HepG2 (cell line): ENCODE data around the gene DNAJC24. TPM values are rescaled to one million over a fixed set of nuclear protein-coding genes. Genes with fewer than 3 reads are reported as not detected.
"Not testable (repeated sequence)": the region's sequence is repeated elsewhere in the genome, so short reads cannot be mapped to it uniquely, and the experiment has no call there.

Source experiments
- ATAC-seq: fragments of 200-7000 bp; cut with Tn5 transposase; 3 replicates; pipeline ENCODE4 v1.9.1; 2020; ENCODE audit warnings: mild to moderate bottlenecking, moderate library complexity
- BruUV-seq: library from RNA; stranded (reverse); fragments of 400-500 nt; replicated peaks from 2 replicates; lab custom pipeline; 2021; lab: Mats Ljungman, UMichigan
- CTCF ChIA-PET: fragments of 300-600 bp; formaldehyde crosslinking; extraction: SDS; loops from one replicate; lab custom pipeline; 2021; ENCODE audit warnings: low total read pairs, inconsistent platforms, low intra/inter-chr PET ratio; lab: Yijun Ruan, JAX
- POLR2A ChIA-PET: fragments of 350-600 bp; sonication (Branson Sonifier 250); formaldehyde crosslinking; loops from one replicate; lab custom pipeline; 2020; ENCODE audit warnings: antibody characterized with exemption, inconsistent platforms; lab: Yijun Ruan, JAX
- DNase-seq: peaks from one replicate; pipeline ENCODE4 v3.0.0-alpha.2; 2015; ENCODE audit warnings: low spot score
- FAIRE-seq: peaks from 3 replicates; lab custom pipeline; 2011; peaks lifted over from hg19 to GRCh38; lab: Jason Lieb, UNC
- H2AFZ ChIP-seq: one replicate; pipeline ENCODE4 v1.6.1; 2011; ENCODE audit warnings: low read length, inconsistent platforms
- H3K27ac ChIP-seq: fragments of 300-600 bp; 3 replicates; pipeline ENCODE4 v1.8.0; 2011; ENCODE audit warnings: mixed run types, mild to moderate bottlenecking, mixed read lengths, low read length, inconsistent platforms; ENCODE audit not compliant: insufficient read depth; ENCODE audit errors: extremely low read length
- H3K27me3 ChIP-seq, 2 experiments: fragments of 200-600 bp in 1 of 2; 2 replicates in 1 of 2; 3 replicates in 1 of 2; pipeline versions ENCODE4 v1.6.0 to v1.8.0; 2011; ENCODE audit warnings: low read length in 2 of 2, mild to moderate bottlenecking in 2 of 2, moderate library complexity in 2 of 2, inconsistent platforms in 1 of 2; ENCODE audit not compliant: insufficient read depth in 2 of 2, control insufficient read depth in 1 of 2
- H3K36me3 ChIP-seq, 2 experiments: fragments of 200-600 bp in 1 of 2; replicated peaks in 1 of 2; 2 replicates in 1 of 2; 3 replicates in 1 of 2; pipeline versions ENCODE4 v1.5.1 to v1.8.0; 2011; ENCODE audit warnings: low read length in 2 of 2, inconsistent platforms in 1 of 2; ENCODE audit not compliant: insufficient read depth in 2 of 2, control insufficient read depth in 1 of 2
- H3K4me1 ChIP-seq: 2 replicates; pipeline ENCODE4 v1.5.1; 2012; ENCODE audit warnings: low read length, inconsistent platforms; ENCODE audit not compliant: insufficient read depth
- H3K4me2 ChIP-seq: 2 replicates; pipeline ENCODE4 v1.6.0; 2011; ENCODE audit warnings: low read depth, low read length, inconsistent platforms
- H3K4me3 ChIP-seq, 3 experiments: fragments of 200-600 bp in 1 of 3; sonication (generic), shearing (Covaris generic) in 1 of 3; replicated peaks in 1 of 3; 2 replicates each; pipeline ENCODE4 v1.5.1; 2011 to 2016; ENCODE audit warnings: low read length in 3 of 3, inconsistent platforms in 2 of 3, low read depth in 2 of 3, mild to moderate bottlenecking in 2 of 3, control low read depth in 1 of 3, mixed read lengths in 1 of 3; ENCODE audit not compliant: insufficient read depth in 1 of 3
- H3K79me2 ChIP-seq: one replicate; pipeline ENCODE4 v1.6.1; 2011; ENCODE audit warnings: low read length, inconsistent platforms; ENCODE audit not compliant: insufficient read depth
- H3K9ac ChIP-seq: 2 replicates; pipeline ENCODE4 v1.6.0; 2011; ENCODE audit warnings: mild to moderate bottlenecking, low read depth, low read length, inconsistent platforms; ENCODE audit not compliant: insufficient read depth
- H3K9me3 ChIP-seq: 2 replicates; pipeline ENCODE4 v1.5.1; 2012; ENCODE audit warnings: mild to moderate bottlenecking, low read length
- H4K20me1 ChIP-seq: 2 replicates; pipeline ENCODE4 v1.6.0; 2011; ENCODE audit warnings: inconsistent platforms, mild to moderate bottlenecking, low read length, moderate library complexity; ENCODE audit not compliant: insufficient read depth
- ATM ChIP-seq: fragments of 450-650 bp; IDR thresholded peaks from 2 replicates; pipeline ENCODE4 v1.7.1; 2017; ENCODE audit warnings: mild to moderate bottlenecking, borderline replicate concordance
- BCL6 ChIP-seq: IDR thresholded peaks from 2 replicates; pipeline ENCODE4 v1.6.1; 2016; ENCODE audit warnings: missing genetic modification reagents, missing compliant biosample characterization
- EHMT2 ChIP-seq: fragments of 200-600 bp; sonication (generic); IDR thresholded peaks from 2 replicates; pipeline ENCODE4 v1.7.0; 2017; ENCODE audit warnings: antibody characterized with exemption, low read depth, low read length, borderline replicate concordance
- FOSL1 ChIP-seq: sonication (generic); formaldehyde crosslinking; IDR thresholded peaks from 2 replicates; pipeline ENCODE4 v1.9.0; 2021; ENCODE audit warnings: missing genetic modification reagents, borderline replicate concordance
- PAX8 ChIP-seq: sonication (generic); formaldehyde crosslinking; IDR thresholded peaks from 2 replicates; pipeline ENCODE4 v1.8.0; 2022; ENCODE audit warnings: mild to moderate bottlenecking, missing genetic modification reagents, borderline replicate concordance
- SMAD9 ChIP-seq: sonication (generic); formaldehyde crosslinking; IDR thresholded peaks from 2 replicates; pipeline ENCODE4 v1.5.1; 2020; ENCODE audit warnings: mild to moderate bottlenecking, missing genetic modification reagents
- ZMYM3 ChIP-seq: sonication (generic); formaldehyde crosslinking; IDR thresholded peaks from 2 replicates; pipeline ENCODE4 v1.5.1; 2020; ENCODE audit warnings: mild to moderate bottlenecking, missing genetic modification reagents
- ZNF234 ChIP-seq: sonication (generic); formaldehyde crosslinking; conservative IDR thresholded peaks from 2 replicates; pipeline ENCODE4 v1.5.1; 2020; ENCODE audit warnings: mild to moderate bottlenecking, missing genetic modification reagents
- ZNF343 ChIP-seq: sonication (generic); formaldehyde crosslinking; IDR thresholded peaks from 2 replicates; pipeline ENCODE4 v1.4.0; 2020; ENCODE audit warnings: mild to moderate bottlenecking, missing genetic modification reagents
- ZNF468 ChIP-seq: sonication (generic); formaldehyde crosslinking; IDR thresholded peaks from 2 replicates; pipeline ENCODE4 v1.8.0; 2022; ENCODE audit warnings: mild to moderate bottlenecking, moderate library complexity, missing genetic modification reagents
- ZNF687 ChIP-seq: sonication (generic); formaldehyde crosslinking; IDR thresholded peaks from 2 replicates; pipeline ENCODE4 v1.5.1; 2020; ENCODE audit warnings: mild to moderate bottlenecking, missing genetic modification reagents, moderate library complexity
- ZNF792 ChIP-seq: IDR thresholded peaks from 2 replicates; pipeline ENCODE4 v1.6.1; 2016
- ZNF841 ChIP-seq: sonication (generic); formaldehyde crosslinking; IDR thresholded peaks from 2 replicates; pipeline ENCODE4 v1.8.1; 2023; ENCODE audit warnings: missing genetic modification reagents, borderline replicate concordance
- ZZZ3 ChIP-seq: sonication (generic); formaldehyde crosslinking; IDR thresholded peaks from 2 replicates; pipeline ENCODE4 v1.4.0; 2020; ENCODE audit warnings: missing genetic modification reagents, mild to moderate bottlenecking, borderline replicate concordance
- WGBS: methylation state at CpG from one replicate; pipeline ENCODE4 v1.1.6; 2017; ENCODE audit warnings: low lambda C conversion rate; 5-methylcytosine and 5-hydroxymethylcytosine counted together
- in situ Hi-C: cut with HindIII; loops from 2 replicates; pipeline ENCODE4 v1.10.0; 2017; ENCODE audit warnings: low pct_unique_long_range_greater_than_20kb; ENCODE audit not compliant: extremely low pct_ligation_motif_present
- intact Hi-C: fragments of 100-400 bp; cut with micrococcal nuclease; formaldehyde crosslinking; loops from one replicate; pipeline ENCODE4 v1.10.0; 2022; ENCODE audit not compliant: unreplicated experiment
- polyA plus RNA-seq, 8 experiments: library from polyadenylated mRNA; depleted of rRNA in 3 of 8; stranded (reverse) in 7 of 8; unstranded in 1 of 8; fragments of >200 nt; fragmentation: Illumina TruSeq in 4 of 8; extraction: Trizol in 4 of 8; gene quantifications; 2 replicates each; pipeline versions ENCODE4 v1.2.1 to v1.2.3, GENCODE V29; 2011 to 2016; ENCODE audit warnings: low read depth in 4 of 8, missing spikeins in 1 of 8, mixed read lengths in 1 of 8; ENCODE audit not compliant: insufficient read depth in 1 of 8
- total RNA-seq, 5 experiments: library from RNA; depleted of rRNA; stranded (reverse); fragments of >200 nt; fragmentation: Illumina TruSeq; extraction: Trizol; gene quantifications; 2 replicates each; pipeline ENCODE4 v1.2.3, GENCODE V29; 2016; ENCODE audit warnings: low read depth in 1 of 5

DNAJC24 gene
- total and polyA plus RNA-seq, 2 of the 13 experiments (the other 11 are each of a cell fraction or from before 2014, with no cell fraction given), result 10.5 to 13.7 TPM

- FAIRE-seq, BruUV-seq: not testable (repeated sequence)
Measured at GRCh38 chr11:31321494-31321893, 48.2 kb upstream of the DNAJC24 start.

GRCh38 chr11:31323145-31323544, 46.5 kb upstream of the DNAJC24 start:
- intact Hi-C loops, result no loop called here
- TF ChIP-seq ZNF841, result no peak
- no peak for TF ChIP-seq BCL6 (CRISPR knock-in tag)
- no peak for TF ChIP-seq ZNF343 (CRISPR knock-in tag)
- TF ChIP-seq ZNF792 (CRISPR knock-in tag), result no peak
- TF ChIP-seq ZNF687, result no peak
- TF ChIP-seq SMAD9, result no peak
- TF ChIP-seq FOSL1, result no peak
- TF ChIP-seq ATM, result no peak
- no peak for TF ChIP-seq EHMT2
- TF ChIP-seq ZNF234 (CRISPR knock-in tag), result no peak
- TF ChIP-seq ZZZ3 (CRISPR knock-in tag), result no peak
- no peak for TF ChIP-seq ZMYM3 (CRISPR knock-in tag)
- no peak for TF ChIP-seq PAX8 (CRISPR knock-in tag)
- no peak for TF ChIP-seq ZNF468 (CRISPR knock-in tag)
- TF ChIP-seq, all 625 proteins: peak for 0
- no TSS peak for BruUV-seq

More at GRCh38 chr11:31321494-31321893, 48.2 kb upstream of the DNAJC24 start:
- WGBS, result 76% methylated on average over 15 of the region's 15 CpGs
- in situ Hi-C loops, H3K4me1 ChIP-seq, H3K9ac ChIP-seq, intact Hi-C loops, POLR2A ChIA-PET, DNase-seq, H3K4me2 ChIP-seq, H3K27ac ChIP-seq, H3K27me3 ChIP-seq, H3K36me3 ChIP-seq, H3K4me3 ChIP-seq, H3K79me2 ChIP-seq, H4K20me1 ChIP-seq, CTCF ChIA-PET, H3K9me3 ChIP-seq, H2AFZ ChIP-seq, ATAC-seq: not testable (repeated sequence)

More at GRCh38 chr11:31323145-31323544, 46.5 kb upstream of the DNAJC24 start:
- no peak overlapping the region for H3K27ac ChIP-seq
- in situ Hi-C loops, result no loop called here
- no peak for DNase-seq
- H3K9ac ChIP-seq, result no peak overlapping the region
- ChIA-PET CTCF (no interaction called here), POLR2A (no interaction called here)
- 0% methylated on average over 4 of the region's 4 CpGs for WGBS
- no peaks in the 10 kb centered on the region for H3K27me3 ChIP-seq
- ATAC-seq, result no peak
- H3K4me3 ChIP-seq, result no peak overlapping the region
- no peak overlapping the region for H2AFZ ChIP-seq
- no peaks in the 10 kb centered on the region for H3K79me2 ChIP-seq
- no peaks in the 10 kb centered on the region for H3K9me3 ChIP-seq
- no peaks in the 10 kb centered on the region for H4K20me1 ChIP-seq
- H3K4me2 ChIP-seq, result no peak overlapping the region
- H3K4me1 ChIP-seq, result no peaks in the 10 kb centered on the region
- no peak for FAIRE-seq
- no peaks in the 10 kb centered on the region for H3K36me3 ChIP-seq
